GDM1 (cell line): ENCODE data around the gene ROR1.

Experiments used
- DNase-seq: peaks from one replicate; lab custom pipeline; 2025; lab: John Stamatoyannopoulos, UW

The ROR1 gene

GRCh38 chr1:63913533-63913932 is 139.7 kb downstream of the ROR1 start:
- DNase-seq, result no peak

- no peak for DNase-seq
Observed at GRCh38 chr1:63914241-63914640, 140.4 kb downstream of the ROR1 start.

GRCh38 chr1:63914706-63915105 is 140.9 kb downstream of the ROR1 start:
- DNase-seq, result no peak

GRCh38 chr1:63915121-63915520 is 141.3 kb downstream of the ROR1 start:
- peak; percentile 5 for DNase-seq

- DNase-seq, result no peak
Observed at GRCh38 chr1:63916485-63917360, 142.9 kb downstream of the ROR1 start.

- DNase-seq, result no peak
Observed at GRCh38 chr1:63917571-63918417, 144.0 kb downstream of the ROR1 start.

- no peak for DNase-seq
Observed at GRCh38 chr1:63918418-63918945, 144.7 kb downstream of the ROR1 start.

GRCh38 chr1:63920154-63921117 is 146.6 kb downstream of the ROR1 start:
- DNase-seq, result no peak

- no peak for DNase-seq
Observed at GRCh38 chr1:63921359-63921758, 147.5 kb downstream of the ROR1 start.

GRCh38 chr1:63921802-63922201 is 148.0 kb downstream of the ROR1 start:
- no peak for DNase-seq

- no peak for DNase-seq
Observed at GRCh38 chr1:63922848-63923247, 149.0 kb downstream of the ROR1 start.

- no peak for DNase-seq
Observed at GRCh38 chr1:63923302-63923701, 149.5 kb downstream of the ROR1 start.

- no peak for DNase-seq
Observed at GRCh38 chr1:63924600-63924999, 150.8 kb downstream of the ROR1 start.

- DNase-seq, result no peak
Observed at GRCh38 chr1:63928186-63929105, 154.6 kb downstream of the ROR1 start.

GRCh38 chr1:63929106-63929478 is 155.3 kb downstream of the ROR1 start:
- no peak for DNase-seq

- no peak for DNase-seq
Observed at GRCh38 chr1:63931468-63931867, 157.7 kb downstream of the ROR1 start.

- no peak for DNase-seq
Observed at GRCh38 chr1:63934697-63935096, 160.9 kb downstream of the ROR1 start.

- DNase-seq, result no peak
Observed at GRCh38 chr1:63935143-63935542, 161.3 kb downstream of the ROR1 start.

GRCh38 chr1:63935553-63935952 is 161.7 kb downstream of the ROR1 start:
- DNase-seq, result no peak

GRCh38 chr1:63936276-63936675 is 162.5 kb downstream of the ROR1 start:
- no peak for DNase-seq

- DNase-seq, result no peak
Observed at GRCh38 chr1:63936801-63937200, 163.0 kb downstream of the ROR1 start.
